ENCODE results near the gene FAM221B. TPM values are rescaled to one million over a fixed set of nuclear protein-coding genes. Genes with fewer than 3 reads are reported as not detected.

Gene FAM221B
- total RNA-seq, 1 experiment from 2014 or later: not detected

DNA sequence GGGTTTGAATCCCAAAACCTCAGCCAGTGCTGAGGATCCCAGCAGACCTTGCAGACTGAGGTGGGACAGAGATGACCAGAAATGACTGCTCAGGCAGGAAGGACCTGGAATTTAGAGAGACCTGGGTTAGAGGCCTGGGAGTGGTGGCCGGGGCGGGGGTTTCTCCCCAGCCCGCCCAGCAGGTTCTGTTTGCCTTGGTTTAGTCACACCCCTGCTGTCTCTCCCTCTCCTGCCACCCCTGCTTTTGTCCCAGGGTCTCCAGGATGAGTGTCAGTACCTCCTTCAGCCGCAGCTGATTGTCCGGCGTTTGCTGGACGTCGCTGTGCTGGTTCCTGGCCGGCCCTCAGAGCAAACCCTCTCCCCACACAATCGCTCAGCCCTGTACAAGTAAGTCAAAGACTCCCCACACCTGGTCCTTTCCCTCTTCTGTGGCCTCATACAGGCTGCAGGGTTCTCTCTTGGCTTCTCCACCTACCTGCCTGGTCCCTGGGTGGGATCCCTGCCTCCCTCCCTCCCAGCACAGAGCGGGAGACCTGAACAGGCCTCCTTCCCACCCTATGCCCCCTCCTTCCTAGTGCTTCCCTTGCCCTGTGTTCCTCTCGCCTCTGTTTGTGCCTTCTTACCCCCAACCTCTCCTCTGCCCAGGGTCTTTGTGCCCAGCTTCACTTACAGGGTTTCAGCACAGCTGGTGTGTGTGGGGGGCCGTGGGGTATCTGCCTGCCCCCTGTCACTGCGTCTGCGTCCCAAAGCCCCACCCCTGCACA, 12.5 kb upstream of the FAM221B start:
- Histone ChIP-seq H3K4me3 (no peak overlapping the region), H3K27ac (no peak overlapping the region), H3K9me3 (replicated peaks) (no peaks in the 10 kb centered on the region), H3K4me1 (replicated peaks) (peaks cover 11% of the 10 kb centered on the region), H3K27me3 (replicated peaks) (no peaks in the 10 kb centered on the region), H3K36me3 (no peaks in the 10 kb centered on the region)
- no peak for DNase-seq (ENCODE audit: low read depth in 1 of 2, low spot score in 2 of 2)

DNA sequence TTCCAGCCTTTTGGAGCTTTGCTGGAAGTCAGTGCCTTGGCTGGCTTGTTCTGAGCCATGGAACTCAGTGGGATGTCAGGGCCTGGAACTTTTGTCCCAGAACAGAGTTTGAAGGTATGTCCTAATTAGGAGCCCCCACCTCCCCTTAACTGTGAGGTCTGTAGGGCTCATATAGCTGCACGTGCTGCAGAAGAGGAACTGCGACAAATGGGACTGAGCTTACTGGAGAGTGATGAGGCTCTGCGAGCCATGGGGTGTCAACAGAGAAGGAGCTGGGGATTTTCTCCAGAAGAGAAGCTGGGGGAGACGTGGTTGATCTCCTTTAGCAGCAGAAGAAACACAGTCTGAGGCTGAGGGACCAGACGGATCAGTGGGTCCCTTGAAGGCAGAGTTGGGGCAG, 11.4 kb upstream of the FAM221B start:
- no peak for DNase-seq (ENCODE audit: low read depth in 1 of 2, low spot score in 2 of 2)
- no peak overlapping the region for H3K4me3 ChIP-seq
- peaks cover 6% of the 10 kb centered on the region for H3K4me1 ChIP-seq (replicated peaks)
- no peaks in the 10 kb centered on the region for H3K9me3 ChIP-seq (replicated peaks)
- no peak overlapping the region for H3K27ac ChIP-seq
- H3K36me3 ChIP-seq: no peaks in the 10 kb centered on the region
- H3K27me3 ChIP-seq (replicated peaks): no peaks in the 10 kb centered on the region

GRCh38 chr9:35836595-35836994, 8.1 kb upstream of the FAM221B start:
- Histone ChIP-seq H3K4me3 (no peak overlapping the region), H3K27me3 (replicated peaks) (no peaks in the 10 kb centered on the region), H3K27ac (no peak overlapping the region), H3K36me3 (no peaks in the 10 kb centered on the region), H3K9me3 (replicated peaks) (no peaks in the 10 kb centered on the region), H3K4me1 (replicated peaks) (peaks cover 12% of the 10 kb centered on the region)
- no peak for DNase-seq (ENCODE audit: low read depth in 1 of 2, low spot score in 2 of 2)

- no peak overlapping the region for H3K4me3 ChIP-seq
- DNase-seq (ENCODE audit: low read depth in 1 of 2, low spot score in 2 of 2): no peak
- peaks cover 12% of the 10 kb centered on the region for H3K4me1 ChIP-seq (replicated peaks)
- H3K27ac ChIP-seq: no peak overlapping the region
- no peaks in the 10 kb centered on the region for H3K27me3 ChIP-seq (replicated peaks)
- no peaks in the 10 kb centered on the region for H3K36me3 ChIP-seq
- no peaks in the 10 kb centered on the region for H3K9me3 ChIP-seq (replicated peaks)
These were observed 7.2 kb upstream of the FAM221B start for GRCh38 chr9:35835766-35836165.

- Histone ChIP-seq H3K9me3 (replicated peaks) (no peaks in the 10 kb centered on the region), H3K27ac (no peak overlapping the region), H3K4me1 (replicated peaks) (peaks cover 12% of the 10 kb centered on the region), H3K27me3 (replicated peaks) (no peaks in the 10 kb centered on the region), H3K36me3 (no peaks in the 10 kb centered on the region), H3K4me3 (no peak overlapping the region)
- no peak for DNase-seq (ENCODE audit: low read depth in 1 of 2, low spot score in 2 of 2)
These were observed 6.7 kb upstream of the FAM221B start for GRCh38 chr9:35835216-35835632.

DNA sequence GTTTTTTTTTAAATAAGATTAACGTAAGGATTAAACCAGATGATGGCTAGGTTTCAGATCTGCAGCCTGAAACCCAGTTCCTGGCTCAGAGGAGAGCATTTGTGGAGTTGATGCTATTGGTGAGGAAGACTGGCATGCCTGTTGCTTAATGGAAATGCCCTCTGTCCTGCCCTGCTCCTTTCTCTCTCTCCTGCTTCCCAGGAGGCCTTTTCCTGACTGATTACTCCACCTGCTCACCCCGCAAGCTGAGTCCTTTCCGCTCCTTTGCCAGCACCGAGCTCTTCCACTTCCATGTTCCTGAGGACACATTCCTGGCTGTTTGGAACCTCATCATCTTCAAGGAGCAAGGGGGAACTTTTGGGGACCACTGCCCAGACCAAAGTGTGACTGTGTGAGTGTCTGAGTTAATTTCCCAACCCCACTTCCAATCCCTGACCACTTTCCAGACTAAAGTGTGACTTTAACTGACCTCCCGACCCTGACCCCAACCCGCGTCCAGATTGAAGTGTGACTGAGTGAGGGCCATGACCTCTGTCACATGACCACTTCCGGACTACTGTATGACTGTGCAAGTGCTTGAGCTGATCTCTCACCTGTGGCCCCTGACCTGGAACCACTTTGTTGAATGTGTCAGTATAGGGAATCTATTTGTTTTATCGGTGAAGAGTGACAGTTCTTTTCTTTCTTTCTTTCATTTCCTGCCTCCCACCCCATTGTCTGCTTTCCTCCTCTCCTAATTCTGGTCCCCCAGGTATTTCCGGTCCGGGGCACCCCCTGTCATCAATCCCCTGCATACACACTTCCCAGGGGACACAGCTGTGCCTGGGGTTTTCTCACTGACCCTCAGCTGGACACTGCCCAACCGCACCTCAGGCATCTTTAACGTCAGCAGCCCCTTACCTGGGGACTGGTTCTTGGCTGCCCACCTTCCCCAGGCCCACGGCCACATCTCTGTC, 6.0 kb upstream of the FAM221B start:
- H3K27me3 ChIP-seq (replicated peaks): no peaks in the 10 kb centered on the region
- peaks cover 12% of the 10 kb centered on the region for H3K4me1 ChIP-seq (replicated peaks)
- no peaks in the 10 kb centered on the region for H3K9me3 ChIP-seq (replicated peaks)
- H3K4me3 ChIP-seq: no peak overlapping the region
- no peaks in the 10 kb centered on the region for H3K36me3 ChIP-seq
- H3K27ac ChIP-seq: no peak overlapping the region
- DNase-seq (ENCODE audit: low read depth in 1 of 2, low spot score in 2 of 2): no peak

DNA sequence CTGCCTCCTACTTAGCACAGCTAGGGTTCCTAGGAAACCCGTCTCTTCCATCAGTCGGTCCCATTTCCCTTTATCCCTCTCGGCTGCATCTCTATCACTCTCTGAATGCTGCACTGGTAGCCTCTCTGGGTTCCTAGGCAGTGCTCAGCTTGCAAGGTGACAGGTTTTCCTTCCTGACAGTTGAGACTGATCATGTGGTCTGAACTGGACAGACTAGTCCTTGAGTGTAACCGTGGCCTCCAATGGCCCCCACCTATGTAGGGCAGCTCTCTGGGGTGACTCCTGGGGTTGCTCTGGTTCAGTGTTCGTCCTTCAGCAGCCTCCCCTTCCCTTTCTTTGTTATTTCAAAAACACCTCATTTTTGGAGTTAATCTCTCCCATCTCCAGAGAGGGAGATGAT, 4.3 kb upstream of the FAM221B start:
- no peaks in the 10 kb centered on the region for H3K36me3 ChIP-seq
- no peaks in the 10 kb centered on the region for H3K27me3 ChIP-seq (replicated peaks)
- no peak for DNase-seq (ENCODE audit: low read depth in 1 of 2, low spot score in 2 of 2)
- peaks cover 17% of the 10 kb centered on the region for H3K4me1 ChIP-seq (replicated peaks)
- H3K4me3 ChIP-seq: no peak overlapping the region
- no peaks in the 10 kb centered on the region for H3K9me3 ChIP-seq (replicated peaks)
- no peak overlapping the region for H3K27ac ChIP-seq

GRCh38 chr9:35831040-35831439, 2.5 kb upstream of the FAM221B start:
- no peak for DNase-seq (ENCODE audit: low read depth in 1 of 2, low spot score in 2 of 2)
- H3K9me3 ChIP-seq (replicated peaks): no peaks in the 10 kb centered on the region
- H3K4me3 ChIP-seq: no peak overlapping the region
- peaks cover 17% of the 10 kb centered on the region for H3K4me1 ChIP-seq (replicated peaks)
- H3K27me3 ChIP-seq (replicated peaks): no peaks in the 10 kb centered on the region
- no peaks in the 10 kb centered on the region for H3K36me3 ChIP-seq
- H3K27ac ChIP-seq: no peak overlapping the region

- Histone ChIP-seq H3K36me3 (no peaks in the 10 kb centered on the region), H3K27ac (0 out of 2 replicates have a peak overlapping the region, but pooled peaks have one; percentile 70), H3K4me3 (peak overlapping the region; percentile 68), H3K27me3 (replicated peaks) (no peaks in the 10 kb centered on the region), H3K4me1 (replicated peaks) (peaks cover 17% of the 10 kb centered on the region), H3K9me3 (replicated peaks) (no peaks in the 10 kb centered on the region)
- DNase-seq (ENCODE audit: low read depth in 1 of 2, low spot score in 2 of 2): no peak
These were observed 1.2 kb upstream of the FAM221B start for GRCh38 chr9:35829764-35830096.

- Histone ChIP-seq H3K27me3 (replicated peaks) (no peaks in the 10 kb centered on the region), H3K9me3 (replicated peaks) (no peaks in the 10 kb centered on the region), H3K27ac (peak within 1 kb of the TSS; percentile 70), H3K36me3 (no peaks in the 10 kb centered on the region), H3K4me3 (peak within 1 kb of the TSS; percentile 68), H3K4me1 (replicated peaks) (peaks cover 14% of the 10 kb centered on the region)
- peak; percentile 54 to 88 for DNase-seq (ENCODE audit: low read depth in 1 of 2, low spot score in 2 of 2)
These were observed 692 bp upstream of the FAM221B start, which contains the start of gene TMEM8B for GRCh38 chr9:35829084-35829763. TMEM8B (plus strand) TSS chr9:35829228; CDS start chr9:35829448, 220 bp downstream.

GRCh38 chr9:35827486-35827885, 1.0 kb downstream of the FAM221B start:
- Histone ChIP-seq H3K9me3 (replicated peaks) (no peaks in the 10 kb centered on the region), H3K27ac (no peak overlapping the region), H3K27me3 (replicated peaks) (no peaks in the 10 kb centered on the region), H3K4me3 (no peak overlapping the region), H3K4me1 (replicated peaks) (peaks cover 5% of the 10 kb centered on the region; the same call in 1 of the 2 replicates), H3K36me3 (no peaks in the 10 kb centered on the region)
- no peak for DNase-seq (ENCODE audit: low read depth in 1 of 2, low spot score in 2 of 2)

DNA sequence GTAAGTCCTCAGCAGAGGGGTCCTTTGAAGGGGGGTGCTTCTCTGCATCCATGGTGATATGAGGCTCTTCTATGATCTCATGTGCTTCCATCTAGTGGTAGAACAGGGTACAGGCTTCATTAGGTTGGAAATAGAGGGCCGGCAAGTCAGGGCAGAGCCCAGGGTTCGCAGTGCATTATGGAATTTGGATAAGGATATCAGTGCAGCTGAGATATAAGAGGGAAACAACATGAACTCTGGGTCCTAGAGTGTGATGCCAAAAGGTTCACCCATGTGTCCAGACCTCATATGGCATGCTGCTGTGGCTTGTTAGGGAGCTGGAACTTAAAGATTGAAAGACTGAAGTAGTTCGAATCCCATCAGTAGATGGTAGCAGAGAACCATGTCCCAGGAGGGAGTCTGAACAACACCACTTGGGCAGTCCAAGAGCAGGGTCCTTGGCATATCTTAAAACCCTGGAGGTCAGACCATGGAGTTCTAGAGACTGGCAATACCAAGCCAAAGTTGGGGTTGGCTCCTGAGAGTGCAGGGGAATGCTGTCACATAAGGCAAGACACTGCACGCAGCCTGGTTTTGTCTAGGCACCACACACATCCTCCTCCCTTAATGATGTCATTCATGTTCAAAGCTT, 2.3 kb downstream of the FAM221B start:
- H3K4me1 ChIP-seq (replicated peaks): peaks cover 5% of the 10 kb centered on the region; the same call in 1 of the 2 replicates
- no peaks in the 10 kb centered on the region for H3K36me3 ChIP-seq
- H3K27me3 ChIP-seq (replicated peaks): no peaks in the 10 kb centered on the region
- peak in 1 of 2 experiments; percentile 53 for DNase-seq (ENCODE audit: low read depth in 1 of 2, low spot score in 2 of 2)
- H3K27ac ChIP-seq: no peak overlapping the region
- no peak overlapping the region for H3K4me3 ChIP-seq
- no peaks in the 10 kb centered on the region for H3K9me3 ChIP-seq (replicated peaks)

DNA sequence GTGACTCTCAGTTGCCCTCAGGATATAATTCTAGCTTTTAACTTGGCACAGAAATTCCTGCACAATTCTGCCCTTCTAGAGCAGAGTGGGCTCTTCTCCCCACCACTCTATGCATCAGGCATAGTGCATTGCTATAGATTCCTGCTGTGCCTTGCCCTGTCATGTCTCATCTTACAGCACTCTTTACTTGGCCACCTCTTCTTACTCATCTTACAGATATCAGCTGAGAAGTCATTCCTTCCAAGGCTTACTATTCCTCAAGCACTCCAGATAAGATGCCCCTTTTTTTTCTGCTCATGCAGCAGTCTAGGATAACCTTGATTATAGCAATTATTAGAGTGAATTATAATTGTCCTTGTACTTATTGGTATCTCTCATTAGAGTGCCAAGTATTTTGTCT, 5.6 kb downstream of the FAM221B start:
- H3K4me3 ChIP-seq: no peak overlapping the region
- no peaks in the 10 kb centered on the region for H3K9me3 ChIP-seq (replicated peaks)
- no peaks in the 10 kb centered on the region for H3K27me3 ChIP-seq (replicated peaks)
- H3K27ac ChIP-seq: no peak overlapping the region
- H3K36me3 ChIP-seq: no peaks in the 10 kb centered on the region
- no peak for DNase-seq (ENCODE audit: low read depth in 1 of 2, low spot score in 2 of 2)
- H3K4me1 ChIP-seq (replicated peaks): no peaks in the 10 kb centered on the region; the same call in 1 of the 2 replicates

Measured in SJSA1 (cell line).